GM18520 (cell line): ENCODE measurements around the gene SHLD1.
"Not testable (repeated sequence)": the region's sequence is repeated elsewhere in the genome, so short reads cannot be mapped to it uniquely, and the experiment has no call there.

Experiments used
- ATAC-seq: cut with Tn5 transposase; IDR thresholded peaks from one replicate; pipeline ENCODE4 v1.9.1; 2021; ENCODE audit not compliant: unreplicated experiment

The SHLD1 gene

DNA sequence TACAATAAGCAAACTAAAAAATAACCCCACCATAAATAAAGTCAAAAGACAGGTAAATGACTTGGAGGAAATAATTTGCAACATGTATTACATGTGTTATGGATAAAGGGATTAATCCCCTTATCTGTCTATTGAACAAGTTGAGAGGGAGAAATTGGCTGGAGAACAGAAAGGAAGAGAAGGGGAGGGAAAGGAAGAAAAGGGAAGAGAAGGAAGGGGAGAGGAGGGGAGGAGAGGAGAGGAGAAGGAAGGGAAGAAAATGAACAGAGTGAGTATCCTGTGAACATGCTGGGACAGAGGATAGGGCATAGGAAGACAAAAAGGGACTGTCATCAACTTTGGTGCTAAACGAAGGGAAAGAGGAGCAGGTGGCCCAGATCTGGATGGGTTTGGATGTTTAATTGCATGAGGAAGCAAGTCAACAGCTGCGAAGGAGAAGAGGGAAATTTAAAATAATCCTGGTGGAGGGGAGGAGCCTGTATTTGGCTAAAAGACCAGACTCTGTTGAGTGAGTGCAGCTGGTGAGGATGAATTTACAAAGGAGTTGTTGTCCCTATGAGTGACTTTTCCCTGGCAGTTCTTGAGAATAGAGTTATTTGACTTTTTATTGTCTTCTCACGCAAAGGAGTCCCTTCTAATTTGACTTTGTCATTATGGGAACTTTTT lies 14.2 kb upstream of the SHLD1 start:
- no peak for ATAC-seq

DNA sequence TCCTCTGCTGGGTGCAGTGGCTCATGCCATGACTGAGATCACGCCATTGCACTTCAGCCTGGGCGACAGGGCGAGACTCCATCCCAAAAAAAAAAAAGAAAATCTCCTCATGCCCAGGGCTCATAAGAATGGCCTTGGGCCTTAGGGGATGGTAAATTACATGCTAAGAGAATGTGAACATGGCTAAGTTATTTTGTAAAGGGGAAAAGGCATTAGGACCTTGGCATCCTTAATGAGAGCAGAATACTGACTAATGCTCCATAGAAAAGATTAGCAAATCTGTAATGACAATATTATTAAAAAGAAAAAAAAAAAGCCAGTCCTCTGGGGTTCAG lies 12.6 kb upstream of the SHLD1 start:
- ATAC-seq: no peak

DNA sequence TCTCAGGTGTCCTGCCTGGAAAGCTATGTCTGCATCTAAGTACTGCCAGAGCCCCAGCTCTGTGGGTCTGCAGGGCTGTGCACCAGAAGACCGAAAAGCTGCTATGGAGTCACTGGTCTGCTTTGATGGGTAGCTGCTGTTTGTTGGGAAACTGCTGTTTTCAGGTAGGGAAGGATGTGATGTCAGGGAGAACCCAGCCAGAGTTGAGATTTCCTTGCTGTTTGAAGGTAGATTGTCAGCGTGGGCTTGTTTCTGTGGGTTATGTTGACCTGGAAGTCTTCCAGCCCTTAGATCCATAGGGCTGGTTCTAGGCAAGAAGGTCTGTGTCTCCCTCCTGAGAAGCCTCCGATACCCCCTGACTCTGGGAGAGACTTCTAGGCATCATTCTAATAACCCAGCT lies 12.2 kb upstream of the SHLD1 start:
- ATAC-seq: no peak

DNA sequence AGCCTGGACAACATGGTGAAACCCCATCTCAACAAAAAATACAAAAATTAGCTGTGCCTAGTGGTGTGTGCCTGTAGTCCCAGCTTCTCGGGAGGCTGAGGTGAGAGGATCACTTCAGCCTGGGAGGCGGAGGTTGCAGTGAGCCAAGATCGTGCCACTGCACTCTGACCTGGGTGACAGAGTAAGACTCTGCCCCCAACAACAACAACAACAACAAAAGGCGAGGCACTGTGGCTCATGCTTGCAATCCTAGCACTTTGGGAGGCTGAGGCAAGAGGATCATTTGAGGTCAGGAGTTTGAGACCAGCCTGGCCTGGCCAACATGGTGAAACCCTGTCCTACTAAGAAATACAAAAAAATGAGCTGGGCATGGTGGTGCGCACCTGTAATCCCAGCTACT lies 9.6 kb upstream of the SHLD1 start:
- ATAC-seq: not testable (repeated sequence)

DNA sequence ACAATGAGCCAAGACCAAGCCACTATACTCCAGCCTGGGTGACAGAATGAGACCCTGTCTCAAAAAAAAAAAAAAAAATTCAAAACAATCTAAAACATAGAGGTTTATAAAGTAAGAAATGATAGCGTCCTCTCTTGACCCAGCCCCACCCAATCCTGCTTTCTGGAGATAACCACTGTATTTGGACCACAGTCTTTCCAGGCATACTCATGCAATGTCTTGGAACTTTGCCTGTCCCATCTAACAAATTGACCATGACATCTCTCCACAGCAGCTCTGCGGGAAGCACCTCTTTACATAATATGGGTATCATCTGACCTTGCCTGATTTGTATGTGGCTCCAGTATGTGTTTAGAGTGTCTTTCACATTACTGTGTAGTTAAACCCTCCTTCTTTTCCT lies 9.1 kb upstream of the SHLD1 start:
- ATAC-seq: no peak

DNA sequence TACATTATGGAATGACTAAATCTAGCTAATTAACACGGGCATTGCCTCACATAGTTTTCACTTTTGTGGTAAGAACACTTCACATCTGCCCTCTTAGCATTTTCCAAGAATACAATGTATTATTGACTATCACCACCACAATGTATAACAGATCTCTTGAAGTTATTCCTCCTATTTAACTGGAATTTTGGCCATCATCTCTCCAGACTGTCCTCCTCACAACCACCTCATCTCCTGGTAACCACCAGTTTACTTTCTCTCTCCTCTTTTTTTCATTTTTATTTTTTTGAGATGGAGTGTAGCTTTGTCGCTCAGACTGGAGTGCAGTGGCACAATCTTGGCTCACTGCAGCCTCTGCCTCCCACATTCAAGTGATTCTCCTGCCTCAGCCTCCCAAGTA lies 8.2 kb upstream of the SHLD1 start:
- no peak for ATAC-seq

DNA sequence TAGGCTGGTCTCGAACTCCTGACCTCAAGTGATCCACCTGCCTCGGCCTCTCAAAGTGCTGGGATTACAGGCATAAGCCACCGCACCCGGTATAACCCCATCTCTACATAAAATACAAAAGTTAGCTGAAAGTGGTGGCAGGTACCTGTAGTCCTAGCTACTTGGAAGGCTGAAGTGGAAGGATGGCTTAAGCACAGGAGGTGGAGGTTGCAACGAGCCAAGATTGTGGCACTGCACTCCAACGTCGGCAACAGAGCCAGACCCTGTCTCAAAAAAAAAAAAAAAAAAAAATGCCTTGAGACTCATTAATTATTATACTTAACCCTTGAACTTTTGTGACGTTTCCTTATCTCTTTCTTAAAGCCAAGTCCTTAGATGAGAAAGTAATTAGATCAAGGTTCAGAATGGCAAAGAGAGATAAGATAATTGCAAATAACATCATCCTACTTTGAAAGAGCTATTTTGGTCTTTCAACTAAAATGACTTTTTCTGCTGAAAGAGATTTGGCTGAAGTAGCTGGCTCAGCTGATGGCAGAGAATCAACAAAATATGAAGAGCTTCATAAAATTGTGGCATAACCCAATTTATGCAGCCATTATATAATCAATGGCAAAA lies 4.7 kb upstream of the SHLD1 start:
- no peak for ATAC-seq

DNA sequence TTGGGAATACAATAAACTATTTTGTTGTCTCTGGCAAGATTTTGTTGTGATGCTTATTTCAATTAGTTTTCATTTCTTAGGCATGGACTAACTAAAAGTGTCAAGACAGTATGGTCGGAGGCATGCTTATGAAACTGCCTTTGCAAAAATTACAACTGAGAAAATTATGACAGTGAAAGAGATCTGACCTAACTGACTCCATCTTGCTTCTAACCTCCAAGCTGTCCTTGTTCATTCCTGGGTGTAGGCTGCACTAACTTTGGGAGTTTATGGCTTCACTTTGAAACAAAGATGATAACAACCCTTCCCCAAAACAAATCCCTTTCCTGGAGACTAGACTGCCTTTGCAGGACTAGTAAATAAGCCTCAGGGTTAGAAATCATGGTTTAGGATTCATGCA lies 4.1 kb upstream of the SHLD1 start:
- ATAC-seq: no peak

DNA sequence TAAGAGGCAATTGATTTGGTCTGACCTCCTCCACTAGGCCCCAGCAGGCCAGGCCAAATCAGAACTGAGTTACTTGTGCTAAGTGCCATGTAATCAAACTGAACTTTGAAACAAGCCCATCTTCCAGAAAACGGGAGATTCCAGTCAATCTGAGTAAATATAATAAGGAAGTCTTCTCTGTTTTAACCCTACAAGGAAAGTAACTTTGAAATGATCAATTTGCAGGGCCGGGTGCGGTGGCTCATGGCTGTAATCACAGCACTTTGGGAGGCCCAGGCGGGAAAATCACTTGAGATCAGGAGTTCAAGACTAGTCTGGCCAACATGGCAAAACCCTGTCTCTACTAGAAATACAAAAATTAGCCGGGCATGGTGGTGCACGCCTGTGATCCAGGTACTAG lies 2.0 kb upstream of the SHLD1 start:
- ATAC-seq: no peak

DNA sequence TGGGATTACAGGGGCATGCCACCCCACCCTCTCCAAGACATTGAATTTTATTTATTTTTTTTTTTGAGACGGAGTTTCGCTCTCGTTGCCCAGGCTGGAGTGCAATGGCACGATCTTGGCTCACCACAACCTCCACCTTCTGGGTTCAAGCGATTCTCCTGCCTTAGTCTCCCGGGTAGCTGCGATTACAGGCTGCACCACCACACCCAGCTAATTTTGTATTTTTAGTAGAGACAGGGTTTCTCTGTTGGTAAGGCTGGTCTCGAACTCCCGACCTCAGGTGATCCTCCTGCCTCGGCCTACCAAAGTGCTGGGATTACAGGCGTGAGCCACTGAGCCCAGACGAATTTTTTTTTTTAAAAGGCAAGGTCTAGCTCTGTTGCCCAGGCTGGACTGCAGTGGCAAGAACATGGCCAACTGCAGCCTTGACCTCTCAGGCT lies 669 bp upstream of the SHLD1 start:
- ATAC-seq: not testable (repeated sequence)

DNA sequence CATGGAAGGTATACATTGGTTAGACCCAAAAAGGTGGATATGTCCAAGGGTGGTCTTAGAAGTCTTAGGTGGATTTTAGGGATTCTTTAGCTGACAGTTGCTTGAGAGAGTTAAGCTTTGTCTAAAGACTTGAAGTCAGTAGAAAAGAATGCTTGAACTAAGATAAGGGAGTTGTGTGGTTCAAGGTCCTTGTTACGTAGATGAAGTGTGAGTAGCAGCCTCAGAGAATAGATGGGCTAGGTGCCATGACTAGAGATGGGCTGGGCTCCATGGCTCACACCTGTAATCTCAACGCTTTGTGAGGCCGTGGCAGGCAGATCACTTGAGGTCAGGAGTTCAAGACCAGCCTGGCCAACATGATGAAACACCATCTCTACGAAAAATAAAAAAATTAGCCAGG lies 1.7 kb downstream of the SHLD1 start:
- no peak for ATAC-seq

DNA sequence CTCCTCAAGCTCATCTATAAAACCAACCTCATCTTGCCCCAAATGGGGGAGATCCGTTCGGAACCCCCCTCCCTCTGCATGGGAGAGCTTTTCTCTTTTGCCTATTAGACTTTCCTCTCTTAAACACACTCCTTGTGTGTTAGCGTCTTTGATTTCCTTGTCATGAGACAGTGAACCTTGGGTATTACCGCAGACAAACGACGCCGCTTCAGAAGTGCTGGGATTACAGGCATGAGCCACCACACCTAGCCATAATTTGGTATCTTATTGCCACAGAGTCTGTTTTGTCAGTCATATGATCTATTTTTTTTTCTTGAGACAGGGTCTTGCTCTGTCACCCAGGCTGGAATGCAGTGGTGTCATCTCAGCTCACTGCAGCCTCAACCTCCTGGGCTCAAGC lies 3.6 kb downstream of the SHLD1 start:
- no peak for ATAC-seq

DNA sequence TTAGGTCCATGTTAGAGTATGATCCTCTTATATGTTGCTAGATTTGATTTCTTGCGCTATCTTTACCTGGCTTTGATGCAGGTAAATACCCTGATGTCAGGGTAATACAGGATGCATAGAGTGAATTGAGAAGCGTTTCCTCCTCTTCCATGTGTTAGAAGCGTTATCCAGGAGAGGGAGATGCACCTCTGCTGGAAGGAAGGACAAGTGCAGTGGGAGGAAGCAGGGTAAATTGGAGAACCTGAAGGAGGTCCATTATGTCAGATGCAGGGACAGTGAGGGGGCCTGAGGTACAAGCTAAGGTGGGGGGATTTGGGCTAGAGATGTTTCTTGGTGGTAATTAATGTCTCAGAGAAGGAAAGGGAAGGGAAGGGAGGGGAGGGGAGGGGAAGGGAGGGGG lies 7.7 kb downstream of the SHLD1 start:
- ATAC-seq: no peak

DNA sequence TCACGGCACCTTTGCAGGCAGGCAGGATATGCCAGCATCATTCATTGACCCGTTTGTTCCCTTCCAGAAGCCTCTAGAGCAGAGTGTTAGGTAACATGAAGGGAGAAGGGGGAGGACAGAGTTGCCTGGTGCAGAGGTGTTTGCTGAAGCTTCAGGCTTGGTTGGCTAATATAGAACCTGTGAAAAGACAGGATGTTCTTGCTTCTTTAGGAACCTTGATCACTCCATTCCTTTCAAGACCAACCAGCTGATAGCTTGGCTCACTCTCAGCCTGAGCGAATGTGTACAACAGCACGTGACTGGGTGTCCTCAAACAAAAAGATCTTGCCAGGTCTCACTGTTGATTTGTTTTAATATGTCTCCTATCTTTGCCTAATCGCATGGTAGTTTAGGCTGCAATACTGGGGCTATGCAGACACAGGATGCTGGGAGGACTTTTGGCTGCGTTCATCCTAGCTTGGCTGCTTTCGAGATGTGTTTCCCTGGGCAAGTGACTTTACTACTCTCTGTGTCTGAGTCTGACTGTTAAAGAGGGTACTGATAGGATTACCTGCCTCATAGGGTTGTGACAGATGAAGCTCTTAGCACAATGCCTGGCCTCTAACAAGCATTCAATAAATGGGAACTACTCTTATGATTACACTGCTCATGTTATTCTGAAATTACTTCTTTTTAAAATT lies 16.0 kb downstream of the SHLD1 start:
- ATAC-seq: no peak

DNA sequence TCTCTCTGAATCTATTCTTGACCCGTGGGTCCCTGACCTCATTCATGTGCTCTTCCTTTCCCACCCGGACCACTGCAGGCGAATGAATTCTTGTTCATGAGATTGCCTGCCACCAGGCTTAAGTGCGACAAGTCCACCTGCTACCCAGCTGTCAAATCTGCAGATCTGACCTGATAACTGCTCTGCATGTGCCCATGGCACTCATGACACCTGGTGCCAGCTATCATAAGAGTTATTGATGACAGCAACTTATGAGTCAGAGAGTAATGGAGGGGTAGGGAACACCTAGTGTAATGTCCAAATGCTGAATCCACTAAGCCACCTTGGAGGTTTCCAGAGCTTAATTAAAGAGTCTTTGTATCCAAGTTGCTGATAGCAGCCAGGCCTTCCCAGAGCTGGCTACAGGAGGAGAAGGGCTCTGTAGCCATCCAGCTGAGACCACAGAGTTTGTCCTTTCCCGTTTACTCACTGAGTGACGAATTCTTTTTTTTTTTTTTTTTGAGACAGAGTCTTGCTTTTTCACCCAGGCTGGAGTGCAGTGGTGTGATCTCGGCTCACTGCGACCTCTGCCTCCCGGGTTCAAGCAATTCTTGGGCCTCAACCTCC lies 17.4 kb downstream of the SHLD1 start:
- no peak for ATAC-seq

DNA sequence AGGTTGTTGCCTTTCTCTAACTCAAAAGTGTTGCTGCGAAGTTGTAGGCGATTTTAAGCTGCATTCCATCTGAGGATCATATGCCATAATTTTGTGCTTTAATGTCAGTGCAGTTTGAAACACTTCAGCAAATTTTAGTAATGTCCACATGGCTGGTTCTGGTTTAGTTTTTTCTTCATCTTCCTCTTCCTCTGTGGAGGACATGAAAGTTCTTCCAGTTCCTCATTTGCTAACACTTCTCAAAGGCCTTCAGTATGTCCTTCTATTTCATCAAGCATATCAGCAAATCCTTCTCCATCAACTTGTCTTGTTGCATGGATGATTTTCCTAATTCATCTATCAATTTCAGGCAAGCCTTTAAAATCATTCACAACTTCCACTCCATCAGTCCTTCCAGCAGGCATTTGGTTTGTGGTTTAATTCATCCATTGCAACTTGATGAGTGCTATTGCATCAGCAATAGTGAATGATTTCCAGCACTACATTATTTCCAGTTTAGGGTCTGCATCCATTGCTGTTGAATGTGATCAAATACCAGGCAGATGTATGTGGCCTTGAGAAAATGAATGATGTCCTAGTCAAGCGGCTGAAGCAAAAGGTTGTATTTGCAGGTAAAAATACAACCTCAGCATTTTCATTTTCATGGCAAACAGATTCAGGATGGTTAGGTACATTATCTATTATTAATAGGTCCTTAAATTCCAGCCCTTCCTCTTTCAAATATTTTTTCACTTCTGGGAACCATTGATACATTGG lies 20.2 kb downstream of the SHLD1 start:
- no peak for ATAC-seq

DNA sequence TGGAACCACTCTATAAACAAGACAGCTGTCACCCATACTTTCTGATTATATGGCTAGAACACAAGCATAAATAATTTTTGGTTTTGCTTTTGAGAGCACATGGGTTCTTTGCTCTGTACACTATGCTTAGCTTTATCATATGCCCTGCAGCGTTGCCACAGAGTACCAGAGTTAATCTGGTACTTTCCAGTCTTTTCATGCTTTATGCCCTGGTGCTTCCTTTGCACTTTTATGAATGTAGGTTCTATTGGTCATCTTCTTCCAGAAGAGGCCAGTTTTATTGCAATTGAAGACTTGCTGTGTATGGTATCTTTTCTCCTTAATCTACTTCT lies 20.8 kb downstream of the SHLD1 start:
- peak; percentile 62 for ATAC-seq

DNA sequence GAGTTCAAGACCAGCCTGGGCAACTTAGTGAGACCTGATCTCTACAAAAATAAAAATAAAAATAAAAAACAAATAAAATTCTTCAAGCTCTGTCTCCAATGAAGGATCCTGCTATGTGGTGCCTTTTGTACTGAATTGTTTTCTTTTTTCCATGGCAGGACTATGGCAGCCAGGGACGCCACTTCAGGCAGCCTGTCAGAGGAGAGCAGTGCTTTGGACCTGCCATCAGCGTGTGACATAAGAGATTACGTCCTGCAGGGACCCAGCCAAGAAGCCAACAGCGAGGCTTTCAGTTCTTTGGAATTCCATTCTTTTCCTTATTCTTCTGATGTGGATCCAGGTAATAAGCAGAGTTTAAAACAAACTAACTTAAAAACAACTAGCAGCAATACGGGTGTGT lies 22.5 kb downstream of the SHLD1 start:
- no peak for ATAC-seq

DNA sequence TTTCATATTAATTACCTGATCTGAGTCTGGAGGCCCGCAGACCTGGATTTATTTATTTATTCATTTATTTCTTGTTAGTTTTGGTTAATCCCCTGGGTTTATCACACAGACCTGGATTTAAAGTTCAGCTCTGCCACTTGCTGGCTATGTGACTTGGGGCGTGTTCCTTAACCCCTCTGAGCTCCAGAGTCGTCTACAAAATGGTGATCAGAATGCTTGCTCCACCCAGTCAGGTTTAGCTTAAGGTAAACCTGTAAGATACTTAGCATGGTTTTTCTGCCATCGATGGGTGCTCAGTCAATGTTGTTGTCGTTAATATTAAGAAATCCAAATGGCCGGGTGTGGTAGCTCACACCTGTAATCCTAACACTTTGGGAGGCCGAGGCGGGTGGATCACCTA lies 23.4 kb downstream of the SHLD1 start:
- no peak for ATAC-seq

DNA sequence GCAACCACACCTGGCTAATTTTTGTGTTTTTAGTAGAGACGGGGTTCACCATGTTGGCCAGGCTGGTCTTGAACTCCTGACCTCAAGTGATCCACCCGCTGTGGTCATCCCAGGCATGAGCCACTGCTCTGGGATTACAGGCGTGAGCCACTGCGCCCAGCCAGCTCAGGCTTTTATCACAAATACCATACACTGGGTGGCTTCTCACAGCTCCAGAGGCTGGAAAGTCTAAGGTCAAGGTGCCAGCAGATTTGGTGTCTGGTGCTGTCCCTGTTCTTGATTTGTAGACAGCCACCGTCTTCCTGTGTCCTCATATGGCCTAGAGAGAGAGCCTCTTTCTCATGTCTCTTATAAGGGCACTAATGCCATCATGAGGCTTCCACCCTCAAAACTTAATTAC lies 25.9 kb downstream of the SHLD1 start:
- ATAC-seq: no peak

DNA sequence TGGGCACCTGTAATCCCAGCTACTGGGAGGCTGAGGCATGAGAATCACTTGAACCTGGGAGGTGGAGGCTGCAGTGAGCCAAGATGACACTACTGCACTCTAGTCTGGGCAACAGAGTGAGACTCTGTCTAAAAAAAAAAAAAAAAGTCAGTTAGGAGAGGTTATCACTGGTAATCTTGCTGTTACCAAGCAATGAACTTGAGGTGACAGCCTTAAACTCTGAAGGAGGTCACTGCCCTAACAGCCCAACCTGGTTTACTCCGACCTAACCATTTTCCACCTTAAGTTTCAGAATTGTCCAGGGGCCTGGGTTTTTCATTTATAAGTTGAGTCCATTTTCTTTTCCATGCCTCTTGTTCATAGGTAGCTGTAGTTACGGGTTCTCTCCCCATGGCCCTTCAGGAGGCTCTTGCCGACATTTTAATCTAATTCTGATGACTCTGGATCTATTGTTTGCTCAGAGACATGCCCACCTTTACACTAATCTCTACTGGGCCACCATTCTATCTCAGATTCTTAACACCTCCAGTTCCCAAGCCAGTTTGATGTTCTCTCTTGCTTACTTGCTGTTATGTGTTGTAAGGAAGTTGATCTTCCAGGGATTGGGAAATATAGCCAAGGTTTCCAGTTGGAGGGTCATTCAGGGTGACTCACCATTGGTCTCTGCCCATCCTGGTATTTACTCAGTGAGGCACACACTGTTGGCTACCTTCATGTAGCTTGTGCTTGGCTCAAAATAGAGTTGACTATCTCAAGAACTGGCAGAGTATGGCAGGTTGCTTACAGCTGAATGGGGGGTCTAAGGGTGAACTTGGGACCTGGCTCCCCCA lies 29.1 kb downstream of the SHLD1 start:
- no peak for ATAC-seq
